OCI-LY3 (cell line): ENCODE data around the gene GNAL.
"Not testable (repeated sequence)": the region's sequence is repeated elsewhere in the genome, so short reads cannot be mapped to it uniquely, and the experiment has no call there.

Source experiments
- H2AFZ ChIP-seq: fragments of 200-600, 300-600 bp; shearing (Covaris generic); 2 replicates; pipeline ENCODE4 v1.6.0; 2014; ENCODE audit warnings: antibody characterized with exemption, low read depth, low read length
- H3K27ac ChIP-seq: fragments of 200-600, 300-600 bp; sonication (generic); 2 replicates; pipeline ENCODE4 v1.5.1; 2014; ENCODE audit warnings: mild to moderate bottlenecking, low read length, moderate library complexity, mixed read lengths
- H3K27me3 ChIP-seq: fragments of 200-600, 300-600 bp; sonication (generic); 2 replicates; pipeline ENCODE4 v1.6.1; 2014; ENCODE audit warnings: low read depth, low read length, mixed read lengths
- H3K36me3 ChIP-seq: fragments of 200-600, 300-600 bp; sonication (generic); replicated peaks from 2 replicates; pipeline ENCODE3; 2014; ENCODE audit warnings: low read depth, low read length, mixed read lengths
- H3K4me1 ChIP-seq: fragments of 300-600, 200-600 bp; sonication (generic); 2 replicates; pipeline ENCODE4 v1.6.1; 2014; ENCODE audit warnings: low read length, mixed read lengths
- H3K4me2 ChIP-seq: fragments of 200-600, 300-600 bp; sonication (generic); 2 replicates; pipeline ENCODE4 v1.6.1; 2014; ENCODE audit warnings: low read length, mixed read lengths
- H3K4me3 ChIP-seq: fragments of 300-600, 200-600 bp; sonication (generic); 2 replicates; pipeline ENCODE4 v1.5.1; 2014; ENCODE audit warnings: antibody characterized with exemption, mild to moderate bottlenecking, low read length, moderate library complexity
- H3K79me2 ChIP-seq: fragments of 300-600, 200-600 bp; shearing (Covaris generic); 2 replicates; pipeline ENCODE4 v1.6.1; 2014; ENCODE audit warnings: mild to moderate bottlenecking, low read length, mixed read lengths
- H3K9ac ChIP-seq: fragments of 300-600, 200-600 bp; shearing (Covaris generic); 2 replicates; pipeline ENCODE4 v1.6.0; 2014; ENCODE audit warnings: mild to moderate bottlenecking, low read length, moderate library complexity
- H3K9me3 ChIP-seq: fragments of 200-600, 300-600 bp; shearing (Covaris generic); 2 replicates; pipeline ENCODE4 v1.6.1; 2014; ENCODE audit warnings: low read length, mixed read lengths; ENCODE audit not compliant: insufficient read depth
- H4K20me1 ChIP-seq: fragments of 200-600, 300-600 bp; sonication (generic); 2 replicates; pipeline ENCODE4 v1.6.1; 2016; ENCODE audit warnings: low read length, mixed read lengths; ENCODE audit not compliant: insufficient read depth
- EZH2phosphoT487 ChIP-seq: fragments of 200-600 bp; shearing (Covaris generic); IDR thresholded peaks from 2 replicates; pipeline ENCODE4 v1.6.1; 2018; ENCODE audit warnings: antibody characterized with exemption, mixed run types, low read depth
- TF ChIP-seq, protein P1 (sequence below): fragments of 200-600, 300-600 bp; sonication (generic); IDR thresholded peaks from 2 replicates; pipeline ENCODE4 v1.5.1; 2014; ENCODE audit warnings: antibody characterized with exemption, low read length, low read depth

GNAL gene

DNA sequence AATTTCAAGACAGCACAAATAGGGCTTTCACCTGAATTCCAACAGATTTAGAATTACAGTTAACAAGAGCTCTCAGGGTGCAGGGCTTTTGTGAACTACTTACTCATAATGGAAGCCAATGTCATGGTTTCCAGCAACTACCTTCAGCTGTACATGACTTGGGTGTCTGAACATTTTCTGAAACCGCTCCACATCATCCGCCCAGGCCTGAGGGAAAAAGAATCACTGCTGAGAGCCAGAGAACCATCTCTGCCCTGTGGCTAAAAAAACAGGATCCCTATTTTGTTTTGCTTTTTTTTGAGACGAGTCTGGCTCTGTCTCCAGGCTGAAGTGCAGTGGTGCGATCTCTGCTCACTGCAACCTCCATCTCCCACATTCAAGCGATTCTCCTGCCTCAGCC, 200.2 kb downstream of the GNAL start:
- Histone ChIP-seq H4K20me1 (0 out of 2 replicates have a peak, but pooled peaks cover 6% of the 10 kb centered on the region), H3K79me2 (no peaks in the 10 kb centered on the region), H2AFZ (no peak overlapping the region), H3K27me3 (no peaks in the 10 kb centered on the region), H3K36me3 (peaks cover 58% of the 10 kb centered on the region), H3K9ac (no peak overlapping the region), H3K9me3 (no peaks in the 10 kb centered on the region), H3K4me1 (peaks cover 45% of the 10 kb centered on the region), H3K27ac (no peak overlapping the region), H3K4me2 (no peak overlapping the region), H3K4me3 (no peak overlapping the region)
- TF ChIP-seq, protein P1, sequence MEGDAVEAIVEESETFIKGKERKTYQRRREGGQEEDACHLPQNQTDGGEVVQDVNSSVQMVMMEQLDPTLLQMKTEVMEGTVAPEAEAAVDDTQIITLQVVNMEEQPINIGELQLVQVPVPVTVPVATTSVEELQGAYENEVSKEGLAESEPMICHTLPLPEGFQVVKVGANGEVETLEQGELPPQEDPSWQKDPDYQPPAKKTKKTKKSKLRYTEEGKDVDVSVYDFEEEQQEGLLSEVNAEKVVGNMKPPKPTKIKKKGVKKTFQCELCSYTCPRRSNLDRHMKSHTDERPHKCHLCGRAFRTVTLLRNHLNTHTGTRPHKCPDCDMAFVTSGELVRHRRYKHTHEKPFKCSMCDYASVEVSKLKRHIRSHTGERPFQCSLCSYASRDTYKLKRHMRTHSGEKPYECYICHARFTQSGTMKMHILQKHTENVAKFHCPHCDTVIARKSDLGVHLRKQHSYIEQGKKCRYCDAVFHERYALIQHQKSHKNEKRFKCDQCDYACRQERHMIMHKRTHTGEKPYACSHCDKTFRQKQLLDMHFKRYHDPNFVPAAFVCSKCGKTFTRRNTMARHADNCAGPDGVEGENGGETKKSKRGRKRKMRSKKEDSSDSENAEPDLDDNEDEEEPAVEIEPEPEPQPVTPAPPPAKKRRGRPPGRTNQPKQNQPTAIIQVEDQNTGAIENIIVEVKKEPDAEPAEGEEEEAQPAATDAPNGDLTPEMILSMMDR: no peak
- TF ChIP-seq EZH2phosphoT487: no peak

DNA sequence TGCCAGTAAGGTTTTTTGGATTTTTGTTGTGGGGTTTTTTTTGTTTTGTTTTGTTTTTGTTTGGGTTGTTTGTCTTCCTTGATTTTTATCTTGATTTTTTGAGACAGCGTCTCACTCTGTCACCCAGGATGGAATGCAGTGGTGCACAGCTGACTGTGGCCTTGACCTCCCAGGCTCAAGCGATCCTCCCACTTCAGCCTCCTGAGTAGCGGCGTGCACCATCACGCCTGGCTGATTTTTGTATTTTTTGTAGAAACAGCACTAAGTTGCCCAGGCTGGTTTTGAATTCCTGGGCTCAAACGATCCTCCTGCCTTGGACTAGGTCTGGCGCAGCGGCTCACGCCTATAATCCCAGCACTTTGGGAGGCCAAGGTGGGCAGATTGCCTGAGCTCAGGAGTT, 202.7 kb downstream of the GNAL start:
- 0 out of 2 replicates have a peak, but pooled peaks cover 6% of the 10 kb centered on the region for H4K20me1 ChIP-seq
- peaks cover 51% of the 10 kb centered on the region for H3K36me3 ChIP-seq
- no peak overlapping the region for H3K4me3 ChIP-seq
- no peaks in the 10 kb centered on the region for H3K9me3 ChIP-seq
- H2AFZ ChIP-seq: no peak overlapping the region
- no peak overlapping the region for H3K9ac ChIP-seq
- H3K4me2 ChIP-seq: no peak overlapping the region
- no peaks in the 10 kb centered on the region for H3K27me3 ChIP-seq
- no peak overlapping the region for H3K27ac ChIP-seq
- no peaks in the 10 kb centered on the region for H3K79me2 ChIP-seq
- H3K4me1 ChIP-seq: peaks cover 22% of the 10 kb centered on the region
- no peak for TF ChIP-seq EZH2phosphoT487
- TF ChIP-seq, protein P1: no peak

GRCh38 chr18:11892438-11892837, 203.4 kb downstream of the GNAL start:
- H2AFZ ChIP-seq, H3K27ac ChIP-seq, H3K9me3 ChIP-seq, H3K27me3 ChIP-seq, H4K20me1 ChIP-seq, H3K9ac ChIP-seq, H3K79me2 ChIP-seq, H3K4me3 ChIP-seq, H3K4me2 ChIP-seq: not testable (repeated sequence)
- Histone ChIP-seq H3K4me1 (peaks cover 15% of the 10 kb centered on the region), H3K36me3 (peaks cover 46% of the 10 kb centered on the region)

GRCh38 chr18:11897781-11898180, 208.7 kb downstream of the GNAL start:
- Histone ChIP-seq H3K27me3 (no peaks in the 10 kb centered on the region), H3K4me1 (peaks cover 8% of the 10 kb centered on the region), H3K4me3 (no peak overlapping the region), H3K27ac (no peak overlapping the region), H3K4me2 (no peak overlapping the region), H3K79me2 (no peaks in the 10 kb centered on the region), H3K9ac (no peak overlapping the region), H4K20me1 (0 out of 2 replicates have a peak, but pooled peaks cover 3% of the 10 kb centered on the region), H3K9me3 (no peaks in the 10 kb centered on the region), H3K36me3 (peaks cover 37% of the 10 kb centered on the region), H2AFZ (no peak overlapping the region)
- no peak for TF ChIP-seq EZH2phosphoT487
- TF ChIP-seq, protein P1: no peak

DNA sequence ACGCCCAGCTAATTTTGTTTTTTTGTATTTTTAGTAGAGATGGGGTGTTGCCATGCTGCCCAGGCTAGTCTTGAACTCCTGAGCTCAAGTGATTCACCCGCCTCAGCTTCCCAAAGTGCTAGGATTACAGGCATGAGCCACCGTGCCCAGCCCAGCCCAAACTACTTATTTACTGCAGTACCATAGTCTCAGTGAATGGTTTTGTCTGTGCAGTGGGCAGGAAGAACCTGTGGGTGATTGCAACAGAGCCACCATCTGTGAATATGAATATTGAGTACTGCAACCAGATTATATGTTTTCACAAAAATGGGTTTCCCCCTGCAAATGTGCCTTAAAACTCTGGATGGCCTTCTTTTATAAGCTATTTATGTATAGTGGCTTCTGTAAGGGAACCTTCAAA, 210.0 kb downstream of the GNAL start:
- Histone ChIP-seq H3K4me2 (no peak overlapping the region), H3K36me3 (peaks cover 28% of the 10 kb centered on the region), H3K27me3 (no peaks in the 10 kb centered on the region), H2AFZ (no peak overlapping the region), H3K4me1 (peaks cover 3% of the 10 kb centered on the region), H4K20me1 (no peaks in the 10 kb centered on the region), H3K79me2 (no peaks in the 10 kb centered on the region), H3K4me3 (no peak overlapping the region), H3K27ac (no peak overlapping the region), H3K9ac (no peak overlapping the region), H3K9me3 (no peaks in the 10 kb centered on the region)
- TF ChIP-seq, protein P1: no peak
- TF ChIP-seq EZH2phosphoT487: no peak
